Mucosa of descending colon (tissue), 3 donors: ENCODE measurements around the gene DDIT3. TPM values are rescaled to one million over a fixed set of nuclear protein-coding genes. Genes with fewer than 3 reads are reported as not detected.
"Not testable (repeated sequence)": the region's sequence is repeated elsewhere in the genome, so short reads cannot be mapped to it uniquely, and the experiment has no call there.

Experiments used
- ATAC-seq: fragments of 200-7000 bp; cut with Tn5 transposase; one replicate; pipeline ENCODE4 v1.9.1; 2020; ENCODE audit warnings: mild to moderate bottlenecking, moderate library complexity
- DNase-seq, 3 donors: peaks; one replicate each; pipeline ENCODE4 v3.0.0-alpha.2; 2020
- H3K36me3 ChIP-seq: fragments of 200-600 bp; one replicate; pipeline ENCODE4 v1.8.0; 2021; ENCODE audit warnings: low read depth, mild to moderate bottlenecking
- H3K4me1 ChIP-seq: fragments of 200-600 bp; one replicate; pipeline ENCODE4 v1.8.0; 2021; ENCODE audit warnings: low read depth, mild to moderate bottlenecking
- H3K4me3 ChIP-seq: fragments of 200-600 bp; one replicate; pipeline ENCODE4 v1.8.0; 2021; ENCODE audit warnings: mild to moderate bottlenecking
- H3K9me3 ChIP-seq: fragments of 200-600 bp; one replicate; pipeline ENCODE4 v1.8.0; 2021; ENCODE audit warnings: mild to moderate bottlenecking
- intact Hi-C, 2 donors: fragments of 100-400 bp; cut with DNase I in 1 of 2; cut with micrococcal nuclease in 1 of 2; formaldehyde crosslinking; loops; one replicate each; pipeline versions ENCODE4 v1.11.0 to v1.11.1; 2022; cut with DNase I, micrococcal nuclease
- long read RNA-seq, 2 donors: library from polyadenylated mRNA; unstranded; transcript quantifications; one replicate each; pipeline ENCODE4 v2.0.0, GENCODE V29; 2019 to 2021
- total RNA-seq, 3 donors: library from RNA; stranded (reverse); fragmentation: NEBNext Ultra II Directional in 2 of 3; extraction: Animal tissue kit (Norgen Biotek cat#: 25700) in 2 of 3; gene quantifications; one replicate each; pipeline versions ENCODE4 v1.2.1 to v1.2.4, GENCODE V29; 2021 to 2023
- TF ChIP-seq, protein P1 (sequence below): fragments of 200-600 bp; IDR thresholded peaks from one replicate; pipeline ENCODE4 v1.8.0; 2022; ENCODE audit warnings: antibody characterized with exemption, mild to moderate bottlenecking
- donor health status: DM: no; HTN: no; CAD: no; lungs with moderate emphysema.
- donor health status: DM: no; HTN: no; CAD: no.
- donor health status: DM: no; HTN: yes; CAD: no.

The DDIT3 gene
- total RNA-seq: 10 to 100 TPM; 14.1 to 36.4 (median 19.1) TPM
- long read RNA-seq, donor 1, transcript DDIT3-201 (4 exons, 906 nt): major isoform, 7 of 12 reads
- long read RNA-seq, donor 1, partial matches to known transcripts: 2 of 12 reads
- long read RNA-seq, donor 1, other reads (novel, unspliced or antisense): 1 of 12 reads
- long read RNA-seq, donor 2, transcript DDIT3-201 (4 exons, 906 nt): major isoform, 9 of 15 reads
- long read RNA-seq, donor 2, partial matches to known transcripts: 1 of 15 reads
- long read RNA-seq, donor 2, other reads (novel, unspliced or antisense): 3 of 15 reads

DNA sequence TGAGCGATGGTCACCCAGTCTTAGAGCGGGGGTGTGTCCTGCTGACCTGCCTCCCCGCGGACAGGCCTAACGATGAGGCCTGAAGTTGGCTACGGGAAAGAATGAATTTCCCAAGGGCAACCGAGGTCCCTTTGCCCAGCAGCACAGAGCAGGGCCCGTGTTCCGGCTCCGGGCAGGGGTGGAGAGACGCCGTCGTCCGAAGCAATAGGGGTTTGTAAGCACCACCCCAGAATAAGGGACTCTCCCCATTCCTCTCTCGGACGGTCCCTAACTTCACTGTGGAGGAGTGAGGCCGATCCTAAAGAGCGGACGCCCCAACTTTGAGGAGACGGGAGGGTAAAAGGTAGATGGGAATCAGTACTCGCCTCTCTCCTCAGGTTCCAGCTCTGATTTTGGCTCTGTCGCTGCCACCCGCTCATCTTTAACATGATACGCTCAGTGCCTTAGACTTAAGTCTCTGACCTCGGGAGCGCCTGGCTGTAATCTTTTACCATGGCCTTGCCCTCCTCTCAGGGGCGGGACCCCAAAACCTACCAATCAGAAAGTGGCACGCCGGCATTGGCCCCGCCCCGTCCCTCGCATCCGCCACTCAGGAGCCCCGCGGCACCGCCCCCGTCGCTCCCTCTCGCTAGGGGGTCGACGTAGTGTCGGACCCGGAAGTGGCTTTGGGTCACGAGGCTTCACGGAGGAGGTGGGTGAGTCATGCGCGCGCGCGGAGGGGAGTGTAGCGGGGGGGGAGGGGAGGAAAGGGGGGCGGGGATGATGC is at the start of gene DDIT3:
Gene DDIT3 (minus strand): TSS at position 462 of the 766 bp plus-strand sequence. CDS start 3,108 bp downstream, outside the sequence.
- peak; percentile 86 for ATAC-seq
- intact Hi-C loops: no loop called here

GRCh38 chr12:57569858-57570257 is 49.5 kb upstream of the DDIT3 start:
- TF ChIP-seq, protein P1, sequence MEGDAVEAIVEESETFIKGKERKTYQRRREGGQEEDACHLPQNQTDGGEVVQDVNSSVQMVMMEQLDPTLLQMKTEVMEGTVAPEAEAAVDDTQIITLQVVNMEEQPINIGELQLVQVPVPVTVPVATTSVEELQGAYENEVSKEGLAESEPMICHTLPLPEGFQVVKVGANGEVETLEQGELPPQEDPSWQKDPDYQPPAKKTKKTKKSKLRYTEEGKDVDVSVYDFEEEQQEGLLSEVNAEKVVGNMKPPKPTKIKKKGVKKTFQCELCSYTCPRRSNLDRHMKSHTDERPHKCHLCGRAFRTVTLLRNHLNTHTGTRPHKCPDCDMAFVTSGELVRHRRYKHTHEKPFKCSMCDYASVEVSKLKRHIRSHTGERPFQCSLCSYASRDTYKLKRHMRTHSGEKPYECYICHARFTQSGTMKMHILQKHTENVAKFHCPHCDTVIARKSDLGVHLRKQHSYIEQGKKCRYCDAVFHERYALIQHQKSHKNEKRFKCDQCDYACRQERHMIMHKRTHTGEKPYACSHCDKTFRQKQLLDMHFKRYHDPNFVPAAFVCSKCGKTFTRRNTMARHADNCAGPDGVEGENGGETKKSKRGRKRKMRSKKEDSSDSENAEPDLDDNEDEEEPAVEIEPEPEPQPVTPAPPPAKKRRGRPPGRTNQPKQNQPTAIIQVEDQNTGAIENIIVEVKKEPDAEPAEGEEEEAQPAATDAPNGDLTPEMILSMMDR: no peak
- DNase-seq (no peak), ATAC-seq (no peak)
- no peaks in the 10 kb centered on the region for H3K36me3 ChIP-seq
- no peaks in the 10 kb centered on the region for H3K9me3 ChIP-seq
- H3K4me1 ChIP-seq: no peaks in the 10 kb centered on the region
- intact Hi-C loops: no loop called here
- H3K4me3 ChIP-seq: no peak overlapping the region

More for the DNA sequence above, at the start of gene DDIT3:
- Histone ChIP-seq H3K4me1 (peaks cover 48% of the 10 kb centered on the region), H3K9me3 (no peaks in the 10 kb centered on the region), H3K4me3 (peak within 1 kb of the TSS; percentile 77), H3K36me3 (peaks cover 2% of the 10 kb centered on the region)
- TF ChIP-seq, protein P1: no peak
- DNase-seq: peak; percentile 99 to 100 (median 100)

GRCh38 chr12:57568838-57569237 is 48.5 kb upstream of the DDIT3 start:
- Histone ChIP-seq H3K36me3 (no peaks in the 10 kb centered on the region), H3K4me1 (no peaks in the 10 kb centered on the region), H3K9me3 (no peaks in the 10 kb centered on the region), H3K4me3 (no peak overlapping the region)
- DNase-seq (no peak), ATAC-seq (no peak)
- TF ChIP-seq, protein P1: no peak
- intact Hi-C loops: no loop called here

- Histone ChIP-seq H3K9me3 (no peaks in the 10 kb centered on the region), H3K4me3 (no peak overlapping the region), H3K4me1 (no peaks in the 10 kb centered on the region), H3K36me3 (no peaks in the 10 kb centered on the region)
- ATAC-seq: no peak
- TF ChIP-seq, protein P1: no peak
- intact Hi-C loops: no loop called here
- no peak for DNase-seq
Measured at GRCh38 chr12:57564178-57564740, 43.9 kb upstream of the DDIT3 start.

GRCh38 chr12:57563358-57563757 is 43.0 kb upstream of the DDIT3 start:
- Histone ChIP-seq H3K9me3 (no peaks in the 10 kb centered on the region), H3K4me3 (no peak overlapping the region), H3K36me3 (no peaks in the 10 kb centered on the region), H3K4me1 (no peaks in the 10 kb centered on the region)
- DNase-seq (no peak), ATAC-seq (no peak)
- intact Hi-C loops: no loop called here
- TF ChIP-seq, protein P1: no peak

DNA sequence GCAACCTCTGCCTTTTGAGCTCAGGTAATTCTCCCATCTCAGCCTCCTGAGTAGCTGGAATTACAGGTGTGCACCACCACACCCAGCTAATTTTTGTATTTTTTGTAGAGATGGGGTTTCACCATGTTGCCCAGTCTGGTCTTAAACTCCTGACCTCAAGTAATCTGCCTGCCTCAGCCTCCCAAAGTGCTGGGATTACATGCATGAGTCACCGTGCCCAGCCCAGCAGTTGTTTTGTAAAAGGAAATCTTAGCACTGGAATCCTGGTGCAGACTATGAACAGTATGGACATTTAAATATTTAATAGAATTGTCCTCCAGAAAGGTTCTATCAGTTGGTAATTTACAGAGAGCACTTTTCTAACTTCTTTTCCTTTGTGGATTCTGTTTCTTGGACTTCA is 40.8 kb upstream of the DDIT3 start:
- H3K4me3 ChIP-seq, H3K36me3 ChIP-seq, intact Hi-C loops, H3K9me3 ChIP-seq, ATAC-seq, DNase-seq, H3K4me1 ChIP-seq: not testable (repeated sequence)
